ENCODE data around the gene EVA1C. TPM values are rescaled to one million over a fixed set of nuclear protein-coding genes. Genes with fewer than 3 reads are reported as not detected.
"Not testable (repeated sequence)": the region's sequence is repeated elsewhere in the genome, so short reads cannot be mapped to it uniquely, and the experiment has no call there.

The EVA1C gene
- total RNA-seq, 1 donor from 2014 or later, result 12.8 TPM

DNA sequence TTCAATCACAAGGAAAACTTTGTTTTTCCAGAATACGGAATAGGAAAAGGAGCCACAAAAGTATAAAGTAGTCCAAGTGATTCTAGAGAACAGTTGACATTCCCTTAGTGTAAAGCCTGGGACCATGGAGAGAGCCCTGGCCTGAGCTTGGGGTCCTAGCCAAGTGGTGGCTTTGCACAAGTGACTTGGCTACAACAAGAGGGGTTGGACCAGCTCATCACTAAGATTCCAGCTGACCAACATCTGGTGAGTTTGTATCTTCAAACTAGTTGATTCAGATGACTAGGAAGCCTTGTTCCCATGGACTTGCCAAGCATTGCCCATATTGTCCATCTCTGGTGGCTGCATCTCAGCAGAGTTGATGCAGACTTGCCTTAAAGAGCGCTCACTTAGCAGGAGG, 96.5 kb downstream of the EVA1C start:
- DNase-seq (ENCODE audit: missing footprints); ATAC-seq; intact Hi-C loops (cut with DNase I): not testable (repeated sequence)

DNA sequence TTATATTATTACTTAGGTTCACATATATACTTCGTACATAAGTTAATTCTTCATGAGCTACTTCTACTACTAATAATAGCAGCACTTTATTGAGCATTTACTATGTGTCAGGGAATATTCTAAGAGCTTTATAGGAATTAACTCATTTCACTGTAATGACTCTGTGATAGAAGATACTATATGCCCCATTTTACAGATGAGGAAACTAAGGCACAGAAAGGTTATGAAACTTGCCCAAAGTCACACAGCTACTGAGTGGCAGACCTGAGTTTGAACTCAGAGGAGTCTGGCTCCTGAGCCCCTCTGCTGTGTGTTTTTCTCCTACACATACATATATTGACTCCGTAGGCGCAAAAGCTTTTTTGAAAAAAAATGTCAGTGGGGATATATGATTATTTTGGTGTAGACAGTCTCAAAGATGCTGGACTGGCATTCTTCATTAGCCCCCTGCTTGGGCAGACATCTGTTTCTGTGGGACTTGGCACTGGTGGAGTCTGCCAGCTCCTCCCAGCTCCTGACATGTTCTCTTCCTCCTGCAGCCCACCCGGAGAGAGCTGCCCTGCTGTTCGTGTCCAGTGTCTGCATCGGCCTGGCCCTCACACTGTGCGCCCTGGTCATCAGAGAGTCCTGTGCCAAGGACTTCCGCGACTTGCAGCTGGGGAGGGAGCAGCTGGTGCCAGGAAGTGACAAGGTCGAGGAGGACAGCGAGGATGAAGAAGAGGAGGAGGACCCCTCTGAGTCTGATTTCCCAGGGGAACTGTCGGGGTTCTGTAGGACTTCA, 102.0 kb downstream of the EVA1C start:
- ATAC-seq (no peak), DNase-seq (ENCODE audit: missing footprints) (no peak)
- intact Hi-C loops (cut with DNase I), result no loop called here

DNA sequence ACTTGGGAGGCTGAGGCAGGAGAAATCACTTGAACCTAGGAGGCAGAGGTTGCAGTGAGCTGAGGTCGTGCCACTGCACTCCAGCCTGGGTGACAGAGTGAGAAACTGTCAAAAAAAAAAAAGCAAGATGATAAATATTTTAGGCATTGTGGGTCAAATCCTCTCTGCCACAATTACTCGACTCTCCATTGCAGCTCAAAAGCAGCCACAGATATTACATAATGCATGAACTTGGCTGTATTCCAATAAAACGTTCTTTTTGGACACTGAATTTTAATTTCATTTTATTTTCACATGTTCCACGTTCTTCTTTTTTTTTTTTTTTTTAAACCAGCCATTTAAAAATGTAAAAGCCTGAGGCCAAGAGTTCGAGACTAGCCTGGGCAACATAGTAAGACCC, 103.4 kb downstream of the EVA1C start:
- intact Hi-C loops (cut with DNase I), result no loop called here
- ATAC-seq (no peak), DNase-seq (ENCODE audit: missing footprints) (no peak)

DNA sequence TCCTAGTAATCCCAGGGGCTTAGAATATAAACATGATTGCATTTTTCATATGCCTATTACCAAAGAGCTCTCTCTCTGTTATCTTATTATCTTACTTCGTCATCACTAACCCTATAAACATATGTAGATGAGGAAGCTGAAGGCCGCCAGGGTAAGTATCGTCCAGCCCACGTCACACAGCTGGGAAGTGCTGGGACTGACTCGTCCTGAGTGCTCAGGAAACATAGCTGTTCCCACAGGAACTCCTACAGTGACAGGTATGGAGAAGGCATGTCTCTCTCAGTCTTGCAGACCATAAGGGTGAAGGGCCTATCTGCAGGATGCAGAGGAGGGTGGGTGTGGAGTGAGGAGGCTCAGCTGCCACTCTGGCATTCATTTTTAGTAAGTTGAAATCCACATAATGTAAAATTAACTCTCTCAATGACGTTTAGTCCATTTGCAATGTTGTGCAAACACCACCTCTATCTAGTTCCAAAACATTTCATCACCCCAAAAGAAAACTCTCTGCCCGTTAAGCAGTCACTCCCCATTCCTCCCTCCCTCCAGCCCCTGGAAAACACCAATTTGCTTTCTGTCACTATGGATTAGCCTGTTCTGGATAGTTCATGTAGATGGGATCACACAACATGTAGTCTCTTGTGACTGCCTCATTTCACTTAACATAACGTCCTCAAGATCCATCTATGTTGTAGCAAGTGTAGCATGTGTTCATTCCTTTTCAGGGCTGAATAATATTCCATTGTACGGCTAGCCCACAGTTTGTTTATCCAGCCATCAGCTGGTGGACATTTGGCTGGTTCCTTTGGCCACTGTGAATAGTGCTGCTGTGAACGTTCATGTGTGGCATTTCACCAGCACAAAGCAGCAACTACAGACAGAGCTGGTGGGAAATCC, 104.5 kb downstream of the EVA1C start:
- ATAC-seq (peak; percentile 17), DNase-seq (ENCODE audit: missing footprints) (no peak)
- intact Hi-C loops (cut with DNase I), result no loop called here

DNA sequence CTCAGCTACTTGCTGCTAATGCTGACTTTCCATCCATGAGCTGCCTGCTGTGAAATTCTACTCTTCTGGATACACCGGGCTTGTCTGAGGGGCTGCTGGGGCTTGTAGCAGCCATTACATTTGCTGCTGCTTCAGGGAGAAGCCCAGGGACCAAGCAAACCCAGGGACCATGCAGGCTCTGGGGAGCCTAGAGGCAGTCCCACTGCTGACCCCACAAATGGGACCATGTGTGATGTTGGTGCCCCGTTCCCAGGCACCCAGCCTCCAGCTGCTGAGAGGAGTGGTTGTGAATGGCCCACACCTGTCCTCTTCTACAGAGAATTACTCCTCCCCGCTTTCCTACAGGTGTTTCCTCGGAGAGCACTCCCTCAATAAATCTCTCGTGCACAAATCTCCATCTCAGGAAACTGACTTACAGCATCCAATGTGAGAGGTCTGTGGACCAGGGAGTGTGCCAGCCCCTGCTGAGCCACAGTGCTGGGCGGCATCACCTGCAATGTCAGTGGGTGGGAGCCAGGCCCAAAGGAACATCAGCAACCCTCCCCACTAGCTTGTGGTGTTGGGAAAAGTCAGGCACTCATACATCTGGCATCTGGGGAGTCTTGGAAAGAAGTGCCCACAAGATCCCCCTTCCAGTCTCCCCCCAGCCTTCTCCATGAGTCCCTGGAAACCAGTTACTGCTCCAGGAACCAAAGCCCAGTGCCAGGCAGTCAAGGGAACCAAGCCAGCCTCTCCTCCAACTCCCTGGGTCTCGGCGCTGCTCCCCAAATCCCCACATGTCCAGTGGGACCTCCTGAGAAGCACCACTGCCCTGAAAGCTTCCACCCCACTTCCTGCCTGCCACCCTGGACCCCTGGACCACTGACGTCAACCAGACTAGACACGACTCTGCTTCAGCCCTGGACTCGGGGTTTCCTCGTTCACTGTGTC, 107.7 kb downstream of the EVA1C start:
- intact Hi-C loops (cut with DNase I), result loop anchor here (2.0 to 5.0 kb wide), 2 partner anchors 42 to 107 kb away; partner anchors contain the start of gene EVA1C
- DNase-seq (ENCODE audit: missing footprints) (no peak), ATAC-seq (no peak)

DNA sequence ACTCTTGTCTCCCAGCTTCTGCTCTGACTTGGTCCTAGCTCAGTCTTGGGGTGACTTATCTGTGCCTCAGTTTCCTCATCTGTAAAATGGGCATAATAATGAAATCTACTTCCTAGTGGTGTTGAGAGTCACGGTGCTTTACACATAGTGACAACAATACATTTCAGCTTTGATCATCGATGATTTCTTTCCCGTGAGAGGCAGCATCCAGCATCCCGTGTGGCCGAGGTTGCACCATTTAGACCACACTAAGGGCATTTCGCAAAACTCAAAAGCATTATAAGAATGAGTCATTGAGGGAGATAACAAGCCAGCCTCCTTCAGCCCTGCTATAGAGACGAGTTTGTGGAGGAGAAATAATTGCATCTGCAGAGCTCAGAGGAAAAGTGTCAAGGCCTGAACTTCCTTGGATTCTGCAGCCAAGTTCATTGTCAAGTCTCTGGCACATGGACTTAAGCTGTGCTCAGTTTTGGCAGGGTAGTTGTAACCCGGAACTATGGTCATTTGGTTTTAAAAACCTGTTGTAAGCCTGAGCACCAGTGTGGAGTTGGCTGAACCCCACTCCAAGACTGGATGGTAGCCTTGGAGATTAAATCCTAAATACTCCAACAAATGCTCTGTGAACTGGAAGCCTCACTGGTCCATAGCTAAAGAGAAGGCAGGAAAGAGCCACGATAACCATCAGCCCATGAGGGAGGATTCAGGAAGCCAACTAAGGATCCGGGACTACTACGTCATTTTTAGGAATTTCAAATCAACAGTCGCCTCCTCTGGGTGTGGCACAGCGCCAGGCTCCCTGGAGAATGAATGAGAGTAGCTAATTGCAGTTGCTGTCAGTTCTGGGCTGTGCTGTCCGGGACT, 108.6 kb downstream of the EVA1C start:
- intact Hi-C loops (cut with DNase I), result loop anchor here (2.0 to 5.0 kb wide), 2 partner anchors 41 to 108 kb away; partner anchors contain the start of gene EVA1C
- DNase-seq (ENCODE audit: missing footprints), result peak; percentile 94
- ATAC-seq, result peak; percentile 78

GRCh38 chr21:32521736-32522355, 109.3 kb downstream of the EVA1C start:
- intact Hi-C loops (cut with DNase I), result loop anchor here (2.0 to 5.0 kb wide), 2 partner anchors 40 to 109 kb away; partner anchors contain the start of gene EVA1C
- ATAC-seq, result peak; percentile 2
- DNase-seq (ENCODE audit: missing footprints), result no peak

DNA sequence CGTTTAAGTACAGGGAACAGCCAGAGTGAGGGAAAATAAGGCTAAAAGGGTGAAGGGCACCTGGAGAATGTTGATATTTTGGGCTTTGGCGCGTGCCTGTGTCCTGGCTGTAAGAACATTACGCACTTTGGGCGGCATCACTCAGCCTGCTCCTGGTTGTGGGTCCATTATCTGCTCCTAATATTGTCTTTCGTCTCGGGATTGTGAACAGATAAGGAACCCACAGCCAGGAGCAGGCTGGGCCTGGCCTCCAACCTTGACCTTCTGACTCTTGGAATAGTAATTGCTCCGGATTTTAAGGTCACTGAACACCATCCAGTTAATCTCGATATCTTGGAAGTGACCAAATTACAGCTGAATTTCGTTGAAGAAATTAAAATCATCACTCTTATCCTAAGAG, 111.0 kb downstream of the EVA1C start:
- no peak for DNase-seq (ENCODE audit: missing footprints)
- ATAC-seq, result no peak
- intact Hi-C loops (cut with DNase I), result loop anchor here (5.0 kb wide), 1 partner anchor 39 kb away; no protein-coding TSS in a partner anchor

GRCh38 chr21:32523988-32524719, 111.6 kb downstream of the EVA1C start:
- DNase-seq (ENCODE audit: missing footprints) (no peak), ATAC-seq (no peak)
- intact Hi-C loops (cut with DNase I), result loop anchor here (5.0 kb wide), 1 partner anchor 38 kb away; no protein-coding TSS in a partner anchor

GRCh38 chr21:32525282-32525681, 112.8 kb downstream of the EVA1C start:
- DNase-seq (ENCODE audit: missing footprints), result no peak
- intact Hi-C loops (cut with DNase I), result no loop called here
- no peak for ATAC-seq

DNA sequence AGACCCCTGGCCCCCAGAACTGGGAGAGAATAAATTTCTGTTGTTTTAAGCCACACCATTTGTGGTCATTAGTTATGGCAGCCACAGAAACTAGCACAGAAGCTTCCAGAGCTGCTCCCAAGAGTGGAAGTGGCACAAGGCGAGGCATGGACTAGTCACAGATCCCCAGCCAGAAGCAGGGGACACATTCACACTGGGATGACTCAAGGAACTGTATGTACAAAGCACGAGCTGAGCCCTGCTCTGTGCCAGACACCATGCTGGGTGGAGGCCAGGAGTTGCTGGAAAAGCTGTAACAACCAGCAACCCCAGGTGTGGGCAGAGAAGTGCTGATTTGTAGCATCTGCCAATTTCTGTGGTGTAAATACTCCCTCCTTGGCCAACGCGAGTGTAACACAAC, 117.2 kb downstream of the EVA1C start:
- DNase-seq (ENCODE audit: missing footprints), result no peak
- ATAC-seq, result no peak
- intact Hi-C loops (cut with DNase I), result no loop called here

- intact Hi-C loops (cut with DNase I); ATAC-seq; DNase-seq (ENCODE audit: missing footprints): not testable (repeated sequence)
Measured at GRCh38 chr21:32530809-32531208, 118.3 kb downstream of the EVA1C start.

DNA sequence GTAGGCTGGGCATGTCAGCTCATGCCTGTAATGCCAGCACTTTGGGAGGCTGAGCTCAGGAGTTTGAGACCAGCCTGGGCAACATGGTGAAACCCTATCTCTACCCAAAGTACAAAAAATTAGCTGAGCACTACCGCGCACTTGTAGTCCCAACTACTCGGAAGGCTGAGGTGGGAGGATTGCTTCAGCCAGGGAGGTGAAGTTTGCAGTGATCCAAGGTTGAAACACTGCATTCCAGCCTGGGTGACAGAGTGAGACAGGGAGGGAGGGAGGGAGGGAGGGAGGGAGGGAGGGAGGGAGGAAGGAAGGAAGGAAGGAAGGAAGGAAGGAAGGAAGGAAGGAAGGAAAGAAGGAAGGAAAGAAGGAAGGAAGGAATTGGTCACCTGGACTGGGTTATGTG, 119.1 kb downstream of the EVA1C start:
- DNase-seq (ENCODE audit: missing footprints); intact Hi-C loops (cut with DNase I); ATAC-seq: not testable (repeated sequence)

DNA sequence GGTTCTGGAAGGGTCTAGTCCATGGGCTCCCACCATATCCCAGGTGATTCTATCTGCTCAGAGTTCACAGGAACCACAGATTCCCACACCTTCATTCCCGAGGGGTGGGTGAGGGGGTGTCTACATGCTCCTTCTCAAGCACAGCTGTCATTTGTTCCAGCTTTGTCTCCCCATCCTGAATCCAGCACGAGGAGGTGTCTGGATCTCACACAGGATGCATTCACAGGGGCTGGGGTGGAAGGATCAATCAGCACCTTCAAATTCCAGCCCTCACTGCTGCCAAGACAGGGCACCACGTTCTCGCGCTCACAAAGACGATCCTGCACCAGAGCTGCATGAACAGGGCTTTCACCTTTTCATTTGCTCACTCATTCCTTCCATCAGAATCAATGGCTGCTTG, 120.1 kb downstream of the EVA1C start:
- ATAC-seq, result no peak
- intact Hi-C loops (cut with DNase I), result no loop called here
- DNase-seq (ENCODE audit: missing footprints), result no peak

DNA sequence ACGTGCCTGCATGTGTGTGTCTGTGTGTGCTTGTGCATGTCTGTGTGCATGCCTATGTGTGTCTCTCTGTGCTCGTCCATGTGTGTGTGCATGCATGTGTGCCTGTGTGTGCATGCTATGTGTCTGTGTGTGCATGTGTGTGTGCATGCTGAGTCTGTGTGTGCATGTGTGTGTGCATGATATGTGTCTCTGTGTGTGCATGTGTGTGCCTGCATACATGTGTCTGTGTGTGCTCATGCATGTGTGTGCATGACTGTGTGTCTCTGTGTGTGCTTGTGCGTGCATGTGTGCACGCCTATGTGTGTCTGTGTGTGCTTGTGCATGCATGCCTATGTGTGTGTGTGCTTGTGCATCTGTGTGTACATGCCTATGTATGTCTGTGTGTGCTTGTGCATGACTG, 120.5 kb downstream of the EVA1C start:
- ATAC-seq (no peak), DNase-seq (ENCODE audit: missing footprints) (no peak)
- intact Hi-C loops (cut with DNase I), result no loop called here

DNA sequence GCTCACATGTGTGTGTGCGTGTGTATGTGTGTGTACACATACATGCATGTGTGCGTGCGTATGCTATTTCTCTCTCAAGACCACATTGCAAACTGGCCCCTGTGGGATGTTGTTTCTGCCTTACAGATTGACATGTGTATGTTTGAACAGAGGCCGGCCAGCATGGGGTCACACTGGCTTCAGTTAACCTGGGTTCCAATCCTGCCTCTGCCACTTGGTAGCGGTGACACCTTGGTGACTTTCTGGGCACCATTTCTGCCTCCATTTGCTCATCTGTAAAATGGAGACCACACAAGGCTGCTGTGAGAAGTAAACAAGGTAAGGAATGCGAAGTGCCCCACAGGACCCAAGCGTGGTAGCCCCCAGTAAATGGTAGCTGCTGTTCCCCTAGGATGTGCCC, 121.1 kb downstream of the EVA1C start:
- DNase-seq (ENCODE audit: missing footprints) (no peak), ATAC-seq (no peak)
- intact Hi-C loops (cut with DNase I), result no loop called here

DNA sequence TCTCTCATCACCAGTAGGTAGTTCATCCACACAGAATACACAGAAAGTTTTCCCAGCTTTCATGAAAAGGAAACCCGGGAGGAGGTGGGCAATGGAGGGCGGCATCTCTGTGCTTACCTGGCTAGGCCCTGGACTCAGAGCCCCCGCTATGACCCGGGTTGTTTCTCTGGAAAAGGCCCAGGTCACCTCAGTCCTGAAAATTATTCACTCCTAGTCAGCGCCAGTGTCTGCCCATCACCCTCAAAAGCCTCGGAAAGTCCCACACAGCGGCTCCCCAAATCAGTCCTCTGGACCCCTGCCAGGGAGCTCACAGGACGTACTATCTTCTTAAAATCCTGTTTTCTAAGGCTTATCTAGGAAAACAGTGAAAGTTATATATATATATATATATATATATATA, 121.6 kb downstream of the EVA1C start:
- intact Hi-C loops (cut with DNase I), result no loop called here
- DNase-seq (ENCODE audit: missing footprints) (no peak), ATAC-seq (no peak)
